Neural cell (in vitro differentiated cells): Measurements from ENCODE around the gene BRI3BP. TPM values are rescaled to one million over a fixed set of nuclear protein-coding genes. Genes with fewer than 3 reads are reported as not detected.
A peak's percentile ranks its signal among the peaks of the same experiment; 100 is the strongest.

ENCODE experiments used
- H2AFZ ChIP-seq: fragments of 200-600, 300-800 bp; sonication (generic), shearing (Covaris generic); 2 replicates; pipeline ENCODE4 v1.6.0; 2014; ENCODE audit warnings: low read depth, mild to moderate bottlenecking, antibody characterized with exemption, low read length, moderate library complexity
- H3F3A ChIP-seq: fragments of 200-600 bp; shearing (Covaris generic); 2 replicates; pipeline ENCODE4 v1.6.1; 2016; ENCODE audit warnings: mild to moderate bottlenecking, moderate library complexity, mixed read lengths, antibody characterized with exemption, low read length; ENCODE audit not compliant: insufficient read depth, poor library complexity, severe bottlenecking
- H3K27ac ChIP-seq: fragments of 200-600, 300-800 bp; sonication (generic), shearing (Covaris generic); 2 replicates; pipeline ENCODE4 v1.5.1; 2014; ENCODE audit warnings: mild to moderate bottlenecking, low read length, moderate library complexity
- H3K27me3 ChIP-seq: fragments of 300-800, 200-600 bp; sonication (generic), shearing (Covaris generic); 2 replicates; pipeline ENCODE4 v1.6.0; 2014; ENCODE audit warnings: mild to moderate bottlenecking, low read depth, low read length, moderate library complexity; ENCODE audit not compliant: insufficient read depth
- H3K36me3 ChIP-seq: fragments of 300-800, 200-600 bp; sonication (generic), shearing (Covaris generic); 2 replicates; pipeline ENCODE4 v1.5.1; 2014; ENCODE audit warnings: mild to moderate bottlenecking, antibody characterized with exemption, low read length, moderate library complexity; ENCODE audit not compliant: insufficient read depth
- H3K4me2 ChIP-seq: fragments of 300-800, 200-600 bp; sonication (generic), shearing (Covaris generic); 2 replicates; pipeline ENCODE4 v1.6.0; 2014; ENCODE audit warnings: mild to moderate bottlenecking, low read length
- H3K4me3 ChIP-seq: fragments of 300-800, 200-600 bp; sonication (generic), shearing (Covaris generic); 2 replicates; pipeline ENCODE4 v1.5.1; 2014; ENCODE audit warnings: mild to moderate bottlenecking, low read length, moderate library complexity
- H3K79me2 ChIP-seq: fragments of 200-600 bp; shearing (Covaris generic); replicated peaks from 2 replicates; pipeline ENCODE4 v1.6.0; 2014; ENCODE audit warnings: mild to moderate bottlenecking, low read length, moderate library complexity; ENCODE audit not compliant: insufficient read depth
- H3K9ac ChIP-seq: fragments of 300-800, 200-600 bp; sonication (generic), shearing (Covaris generic); 2 replicates; pipeline ENCODE4 v1.6.1; 2016; ENCODE audit warnings: mild to moderate bottlenecking, low read length, mixed read lengths
- H3K9me2 ChIP-seq: fragments of 200-600 bp; shearing (Covaris generic); 2 replicates; pipeline ENCODE4 v1.6.1; 2016; ENCODE audit warnings: mild to moderate bottlenecking, low read length, mixed read lengths; ENCODE audit not compliant: insufficient read depth
- H3K9me3 ChIP-seq: fragments of 200-600, 300-800 bp; sonication (generic), shearing (Covaris generic); 2 replicates; pipeline ENCODE4 v1.6.1; 2016; ENCODE audit warnings: mild to moderate bottlenecking, mixed run types, low read length, moderate library complexity, mixed read lengths
- H4K20me1 ChIP-seq: fragments of 200-600 bp; shearing (Covaris generic); 2 replicates; pipeline ENCODE4 v1.6.1; 2016; ENCODE audit warnings: mild to moderate bottlenecking, mixed run types; ENCODE audit not compliant: insufficient read depth
- CTCF ChIP-seq: fragments of 450-650 bp; IDR thresholded peaks from 2 replicates; pipeline ENCODE4 v1.5.1; 2014; ENCODE audit warnings: antibody characterized with exemption, mild to moderate bottlenecking, moderate library complexity; ENCODE audit not compliant: poor library complexity, severe bottlenecking
- EP300 ChIP-seq: fragments of 450-650 bp; conservative IDR thresholded peaks from 2 replicates; pipeline ENCODE4 v1.6.1; 2014; ENCODE audit warnings: antibody characterized with exemption, mild to moderate bottlenecking, moderate library complexity; ENCODE audit not compliant: poor library complexity, severe bottlenecking
- EZH2 ChIP-seq: fragments of 200-600, 300-800 bp; shearing (Covaris generic), sonication (generic); IDR thresholded peaks from 2 replicates; pipeline ENCODE4 v1.6.1; 2014; ENCODE audit warnings: antibody characterized with exemption, low read length, borderline replicate concordance, mild to moderate bottlenecking; ENCODE audit not compliant: insufficient read depth, poor library complexity, severe bottlenecking
- MXI1 ChIP-seq: fragments of 450-650 bp; conservative IDR thresholded peaks from 2 replicates; pipeline ENCODE4 v1.6.1; 2014; ENCODE audit warnings: antibody characterized with exemption, mild to moderate bottlenecking; ENCODE audit not compliant: poor library complexity, severe bottlenecking
- POLR2AphosphoS5 ChIP-seq: IDR thresholded peaks from 2 replicates; pipeline ENCODE4 v1.6.1; 2012
- RAD21 ChIP-seq: fragments of 450-650 bp; conservative IDR thresholded peaks from 2 replicates; pipeline ENCODE4 v1.6.1; 2014; ENCODE audit warnings: antibody characterized with exemption, mild to moderate bottlenecking, moderate library complexity
- REST ChIP-seq: IDR thresholded peaks from 2 replicates; pipeline ENCODE4 v1.6.1; 2012; ENCODE audit warnings: borderline replicate concordance
- SMC3 ChIP-seq: fragments of 450-650 bp; conservative IDR thresholded peaks from 2 replicates; pipeline ENCODE4 v1.6.1; 2014; ENCODE audit warnings: antibody characterized with exemption, mild to moderate bottlenecking, moderate library complexity; ENCODE audit not compliant: poor library complexity
- TAF1 ChIP-seq: IDR thresholded peaks from 2 replicates; pipeline ENCODE4 v1.6.1; 2012; ENCODE audit warnings: low read depth
- polyA plus RNA-seq: library from polyadenylated mRNA; depleted of rRNA; stranded (reverse); fragments of >200 nt; gene quantifications from 2 replicates; pipeline ENCODE4 v1.2.3, GENCODE V29; 2014

The BRI3BP gene
- polyA plus RNA-seq, 1 donor from 2014 or later, result 11.0 TPM

GRCh38 chr12:125033288-125033687 lies 39.8 kb downstream of the BRI3BP start:
- Histone ChIP-seq H3K4me3 (no peak overlapping the region), H3K27ac (no peak overlapping the region), H3K27me3 (no peaks in the 10 kb centered on the region), H3K79me2 (no peaks in the 10 kb centered on the region), H3K9ac (no peak overlapping the region), H3F3A (no peaks in the 10 kb centered on the region), H4K20me1 (no peaks in the 10 kb centered on the region), H3K36me3 (no peaks in the 10 kb centered on the region), H3K9me2 (no peaks in the 10 kb centered on the region), H3K9me3 (no peaks in the 10 kb centered on the region), H3K4me2 (no peak overlapping the region), H2AFZ (no peak overlapping the region)
- no peak for TF ChIP-seq TAF1
- TF ChIP-seq POLR2AphosphoS5, result no peak
- TF ChIP-seq EZH2, result no peak
- TF ChIP-seq CTCF, result no peak

DNA sequence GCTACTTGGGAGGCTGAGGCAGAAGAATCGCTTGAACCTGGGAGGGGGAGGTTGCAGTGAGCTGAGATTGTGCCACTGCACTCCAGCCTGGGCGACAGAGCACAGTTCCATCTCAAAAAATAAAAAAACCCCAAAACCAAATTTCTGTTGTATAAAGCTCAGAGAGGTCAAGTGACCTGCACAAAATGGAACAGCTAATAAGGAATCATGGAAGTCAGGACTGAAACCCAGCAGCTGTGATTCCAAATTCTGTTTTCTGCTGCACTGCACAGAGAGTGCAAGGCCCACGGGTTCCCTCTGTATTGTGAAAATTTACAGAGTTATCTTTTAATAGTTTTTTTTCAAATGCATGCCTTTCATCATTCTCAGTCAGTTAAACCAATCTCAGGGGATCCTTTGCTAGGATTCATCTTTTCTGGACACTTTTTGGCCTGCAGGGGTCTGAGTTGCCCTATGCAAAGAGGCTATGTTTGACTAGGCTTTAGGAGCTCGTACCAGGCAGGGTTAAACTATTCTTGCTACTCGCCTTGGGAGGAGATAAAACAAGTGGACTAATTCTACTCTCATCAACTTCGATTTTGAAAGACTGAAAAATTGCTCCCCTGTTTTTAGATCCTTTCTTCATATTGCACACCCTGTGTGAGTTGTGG lies 45.7 kb downstream of the BRI3BP start:
- Histone ChIP-seq H3F3A (no peaks in the 10 kb centered on the region), H3K4me2 (no peak overlapping the region), H3K9me2 (no peaks in the 10 kb centered on the region), H3K9ac (no peak overlapping the region), H3K4me3 (no peak overlapping the region), H2AFZ (no peak overlapping the region), H3K27me3 (no peaks in the 10 kb centered on the region), H3K79me2 (no peaks in the 10 kb centered on the region), H4K20me1 (no peaks in the 10 kb centered on the region), H3K36me3 (no peaks in the 10 kb centered on the region), H3K9me3 (no peaks in the 10 kb centered on the region), H3K27ac (no peak overlapping the region)
- TF ChIP-seq SMC3, result no peak

- Histone ChIP-seq H3K36me3 (no peaks in the 10 kb centered on the region), H3K27ac (no peak overlapping the region), H3K9ac (no peak overlapping the region), H4K20me1 (no peaks in the 10 kb centered on the region), H3K4me3 (peak overlapping the region; percentile 50), H3K4me2 (no peak overlapping the region), H3K79me2 (no peaks in the 10 kb centered on the region), H3K9me2 (no peaks in the 10 kb centered on the region), H3F3A (no peaks in the 10 kb centered on the region), H3K9me3 (no peaks in the 10 kb centered on the region), H3K27me3 (no peaks in the 10 kb centered on the region), H2AFZ (no peak overlapping the region)
- TF ChIP-seq POLR2AphosphoS5, result no peak
- no peak for TF ChIP-seq TAF1
- TF ChIP-seq EZH2, result no peak
- no peak for TF ChIP-seq EP300
- TF ChIP-seq SMC3, result no peak
- no peak for TF ChIP-seq REST
- TF ChIP-seq CTCF, result no peak
- no peak for TF ChIP-seq MXI1
- TF ChIP-seq RAD21, result no peak
Measured at GRCh38 chr12:125049093-125049458, 55.6 kb downstream of the BRI3BP start.
